Dermis blood vessel endothelial cell (primary cell): ENCODE measurements around the gene SLC25A5. TPM values are rescaled to one million over a fixed set of nuclear protein-coding genes. Genes with fewer than 3 reads are reported as not detected.
"Not testable (repeated sequence)": the region's sequence is repeated elsewhere in the genome, so short reads cannot be mapped to it uniquely, and the experiment has no call there.

Source experiments
- DNase-seq: peaks from one replicate; pipeline ENCODE4 v3.0.0; 2010
- total RNA-seq: library from RNA; depleted of rRNA; stranded (reverse); fragments of >200 nt; gene quantifications from 2 replicates; pipeline ENCODE4 v1.2.3, GENCODE V29; 2014

Gene SLC25A5
- total RNA-seq = 221 and 297 TPM in 2 replicates

DNA sequence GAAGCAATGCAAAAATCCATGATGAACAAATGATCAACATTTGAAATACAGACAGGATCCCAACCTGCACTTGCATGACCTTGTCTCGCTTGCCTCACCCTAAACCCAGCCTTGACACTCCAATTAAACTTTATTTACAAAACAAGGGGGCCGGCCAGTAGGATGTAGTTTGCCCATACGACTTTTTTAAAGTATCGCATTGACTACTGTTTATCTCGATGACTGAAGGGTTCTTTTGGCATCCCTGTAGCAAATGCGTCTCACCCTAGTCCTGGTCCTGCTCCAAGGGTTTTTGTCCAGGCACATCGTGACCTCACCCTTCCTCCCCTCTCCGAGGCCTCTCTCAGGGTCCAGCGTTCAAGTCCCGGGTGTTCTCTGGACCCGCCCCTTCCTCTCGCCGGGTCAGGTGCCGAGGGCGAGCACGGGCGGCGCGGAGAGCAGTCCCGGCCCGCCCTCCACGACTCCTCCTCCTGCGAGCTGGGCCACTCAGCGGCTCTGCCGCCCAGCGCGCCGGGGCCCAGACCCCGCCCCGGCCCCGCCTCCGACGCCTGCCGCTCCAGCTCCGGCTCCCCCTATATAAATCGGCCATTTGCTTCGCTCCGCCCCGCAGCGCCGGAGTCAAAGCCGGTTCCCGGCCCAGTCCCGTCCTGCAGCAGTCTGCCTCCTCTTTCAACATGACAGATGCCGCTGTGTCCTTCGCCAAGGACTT, at the start of gene SLC25A5:
SLC25A5 (plus strand) TSS at position 603 of the 709 bp plus-strand sequence; CDS start at position 675, 72 bp downstream.
- peak; percentile 85 for DNase-seq

DNA sequence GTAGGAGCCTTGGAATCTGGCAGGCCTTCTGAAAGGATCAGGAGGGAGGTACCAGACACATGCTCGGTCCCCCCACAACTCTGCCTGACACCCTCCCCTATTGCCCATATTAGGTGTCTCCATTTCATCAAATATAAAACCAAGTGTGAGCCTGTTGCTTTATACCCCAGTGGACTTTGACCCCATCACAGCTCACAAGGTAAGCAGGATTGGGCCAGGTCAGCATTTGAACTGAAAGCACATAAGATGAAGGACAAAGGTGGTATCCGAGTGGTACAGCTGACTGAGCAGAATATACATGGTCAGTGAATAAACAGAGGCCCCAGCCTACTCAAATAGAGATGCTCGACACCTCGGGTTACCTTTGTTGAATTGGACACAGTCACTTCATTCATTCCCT, 49.1 kb upstream of the SLC25A5 start:
- DNase-seq = no peak

DNA sequence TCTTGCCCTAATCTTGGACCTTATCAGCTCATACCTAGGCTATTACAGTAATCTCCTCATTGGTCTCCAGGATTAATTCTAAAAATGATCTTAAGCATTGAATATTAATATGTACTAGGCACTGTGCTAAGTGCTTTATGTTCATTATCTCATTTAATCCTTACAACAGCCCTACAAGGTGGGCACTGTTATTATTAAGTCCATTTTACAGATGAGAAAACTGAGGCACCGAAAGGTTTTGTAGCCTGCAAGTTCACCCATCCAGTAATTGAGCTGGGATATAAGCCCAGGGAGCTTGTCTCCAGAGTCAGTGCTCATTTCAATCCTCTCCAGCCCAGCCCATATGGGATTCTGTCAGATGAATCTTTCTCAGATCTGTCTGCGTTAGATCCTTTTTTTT, 48.3 kb upstream of the SLC25A5 start:
- no peak for DNase-seq

DNA sequence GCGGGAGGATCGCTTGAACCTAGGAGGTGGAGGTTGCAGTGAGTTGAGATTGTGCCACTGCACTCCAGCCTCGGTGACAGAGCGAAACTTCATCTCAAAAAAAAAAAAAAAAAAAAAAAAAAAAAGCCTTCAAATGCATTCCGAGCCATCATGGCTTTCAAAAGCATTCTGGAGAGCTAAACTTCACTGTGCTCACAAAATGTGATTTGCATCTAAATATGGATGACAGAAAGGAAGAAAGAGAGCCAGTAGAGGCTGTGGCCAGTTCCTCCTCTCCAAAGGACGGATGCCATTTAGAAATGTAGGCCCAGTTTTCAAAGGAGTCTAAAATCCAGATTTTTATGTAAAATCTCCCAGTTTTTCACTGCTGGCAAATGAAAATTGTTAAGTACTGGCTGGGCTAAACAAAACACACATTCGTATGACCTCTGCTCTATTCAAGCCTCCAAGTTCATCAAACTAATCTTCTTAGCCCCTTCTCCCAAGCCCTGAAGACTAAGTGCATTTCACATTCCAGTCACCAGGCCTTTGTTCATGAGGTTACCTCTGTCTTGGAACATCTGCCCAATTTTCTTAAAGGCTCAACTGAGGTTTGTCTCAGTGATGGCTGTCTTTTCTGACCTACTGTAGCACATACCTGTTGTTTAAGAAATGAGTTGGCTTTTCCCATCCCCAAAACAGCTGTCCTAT, 47.1 kb upstream of the SLC25A5 start:
- no peak for DNase-seq

DNA sequence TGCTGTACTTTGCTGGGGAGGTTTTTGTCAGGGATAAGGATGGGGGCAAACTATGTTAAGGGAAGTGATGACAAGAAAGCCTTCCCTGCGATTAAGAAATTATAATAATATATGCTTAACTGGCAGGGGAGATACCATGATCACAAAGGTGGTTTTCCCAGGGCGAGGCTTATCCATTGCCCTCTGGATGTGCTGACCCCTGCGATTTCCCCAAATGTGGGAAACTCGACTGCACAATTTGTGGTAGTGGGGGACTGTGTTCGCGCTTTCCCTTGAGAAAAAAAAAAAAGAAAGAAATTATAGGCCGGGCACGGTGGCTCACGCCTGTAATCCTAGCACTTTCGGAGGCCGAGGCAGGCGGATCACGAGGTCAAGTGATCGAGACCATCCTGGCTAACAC, 44.6 kb upstream of the SLC25A5 start:
- DNase-seq = no peak

DNA sequence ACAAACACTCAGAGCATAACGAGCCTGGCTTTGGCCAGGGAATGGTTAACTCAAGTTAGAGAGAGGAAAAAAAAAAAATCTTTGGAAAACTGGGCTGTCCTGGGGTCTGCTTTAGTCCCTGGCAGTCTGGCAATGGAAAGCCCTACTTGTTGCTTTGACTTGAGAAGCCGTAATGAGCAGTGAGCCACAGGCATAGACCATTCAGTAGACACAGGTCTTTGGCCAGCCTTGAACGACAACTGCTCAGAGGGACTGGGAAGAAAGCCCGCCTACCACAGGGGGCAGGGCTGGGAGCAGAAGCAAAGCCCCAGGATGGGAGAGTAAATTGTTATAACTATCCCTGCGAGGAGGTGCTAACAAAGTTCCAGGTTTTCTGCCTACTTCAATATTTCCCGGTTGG, 43.2 kb upstream of the SLC25A5 start:
- no peak for DNase-seq

DNA sequence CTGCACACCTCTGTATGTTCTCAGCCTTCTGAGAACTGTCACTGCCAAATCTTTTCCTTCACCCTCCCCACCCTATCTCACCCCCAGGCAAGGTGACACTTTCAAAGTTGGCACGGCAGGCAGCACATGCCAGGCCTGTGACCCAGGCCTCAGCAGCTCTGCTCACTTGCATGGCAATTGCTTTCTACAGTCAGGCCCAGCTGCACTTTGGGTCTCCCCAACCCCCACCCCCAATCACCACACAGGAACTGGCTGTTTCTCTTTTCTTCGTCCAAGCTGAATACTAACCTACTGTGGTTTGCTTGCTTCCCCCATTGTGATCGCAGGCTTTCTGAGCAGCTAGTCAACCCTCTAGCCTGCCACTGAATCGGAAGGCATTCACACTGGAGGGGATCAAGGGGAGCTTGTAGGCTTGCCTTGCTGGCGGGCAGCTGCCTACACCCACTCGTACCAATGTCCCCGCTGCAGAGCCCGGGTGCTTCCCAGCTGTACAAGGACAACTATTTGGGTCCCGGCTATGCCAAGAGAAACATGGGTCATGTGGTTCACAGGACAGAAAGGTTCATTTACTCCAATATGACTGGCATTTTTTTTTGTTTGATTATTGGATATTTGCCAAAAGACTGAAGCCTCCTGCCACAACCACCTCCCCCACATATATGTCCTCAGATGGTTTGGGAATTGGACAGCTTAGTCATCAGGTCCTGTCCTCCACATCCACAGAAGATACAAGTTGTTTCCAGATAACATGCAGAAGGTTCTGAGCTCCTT, 41.0 kb upstream of the SLC25A5 start:
- peak; percentile 8 for DNase-seq

DNA sequence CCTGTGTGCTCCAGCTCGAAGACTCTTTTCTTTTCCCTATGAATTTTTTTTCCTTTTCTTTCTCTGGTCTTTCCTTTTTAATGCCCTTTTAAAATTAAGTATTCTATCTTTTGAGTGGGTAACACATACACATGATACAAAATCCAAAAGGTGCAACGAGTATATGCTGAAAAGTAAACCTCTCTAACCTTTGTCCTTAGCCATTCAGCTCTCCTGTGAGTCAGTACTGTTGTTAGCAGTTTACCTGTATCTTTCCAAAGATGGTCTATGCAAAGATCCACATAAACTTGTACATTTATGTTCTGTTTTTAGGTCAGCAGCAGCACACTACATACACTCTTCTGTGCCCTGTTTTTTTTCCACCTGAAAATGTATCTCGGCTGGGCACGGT, 40.5 kb upstream of the SLC25A5 start:
- DNase-seq = no peak

DNA sequence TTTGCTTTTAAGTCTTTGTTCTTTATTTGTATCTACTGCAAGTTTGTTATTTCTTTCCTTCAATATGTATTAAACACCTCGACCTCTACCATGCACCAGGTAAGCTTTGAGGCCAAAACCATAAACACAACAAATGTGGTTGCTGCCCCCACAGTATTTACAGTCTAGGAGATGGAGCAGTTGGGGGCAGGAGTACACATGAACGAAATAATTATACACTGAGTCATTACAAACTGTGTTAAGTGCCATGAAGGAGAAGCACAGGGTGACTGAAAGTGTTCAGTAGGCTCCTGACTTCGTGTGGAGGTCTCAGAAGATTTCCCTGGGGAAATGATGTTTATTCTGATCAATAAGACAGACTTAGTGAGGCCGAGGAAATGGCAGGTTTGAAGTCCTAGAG, 38.8 kb upstream of the SLC25A5 start:
- no peak for DNase-seq

DNA sequence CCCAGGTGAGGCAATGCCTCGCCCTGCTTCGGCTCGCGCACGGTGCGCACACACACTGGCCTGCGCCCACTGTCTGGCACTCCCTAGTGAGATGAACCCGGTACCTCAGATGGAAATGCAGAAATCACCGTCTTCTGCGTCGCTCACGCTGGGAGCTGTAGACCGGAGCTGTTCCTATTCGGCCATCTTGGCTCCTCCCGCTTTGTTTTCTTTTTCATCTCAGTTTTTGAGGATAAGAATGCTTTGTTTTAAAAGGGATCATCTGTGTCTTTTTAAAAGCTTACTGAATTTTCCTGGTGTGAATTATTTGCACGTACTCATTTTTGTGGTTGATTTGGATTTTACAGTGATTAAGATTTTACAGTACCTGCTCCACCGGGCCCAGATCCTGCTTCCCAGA, 26.9 kb upstream of the SLC25A5 start:
- not testable (repeated sequence) for DNase-seq

DNA sequence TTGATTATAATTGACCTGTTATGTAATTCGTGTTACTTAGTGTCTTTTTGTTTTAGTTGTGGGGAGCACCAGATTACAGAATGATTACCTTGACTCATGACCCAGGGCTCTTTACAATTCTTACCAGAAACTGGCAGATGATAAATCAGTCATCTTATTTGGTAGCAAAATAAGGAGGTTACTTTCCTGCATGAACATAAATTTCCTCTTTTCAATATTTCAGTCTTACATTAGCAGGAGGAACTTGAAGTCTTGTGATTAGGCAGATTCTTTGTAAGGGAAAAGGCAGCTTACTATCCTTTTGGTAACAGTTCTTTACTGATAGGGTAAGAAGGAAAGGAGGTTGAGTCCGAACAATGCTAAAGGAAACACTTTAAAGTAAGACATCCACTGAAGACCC, 26.0 kb upstream of the SLC25A5 start:
- no peak for DNase-seq

DNA sequence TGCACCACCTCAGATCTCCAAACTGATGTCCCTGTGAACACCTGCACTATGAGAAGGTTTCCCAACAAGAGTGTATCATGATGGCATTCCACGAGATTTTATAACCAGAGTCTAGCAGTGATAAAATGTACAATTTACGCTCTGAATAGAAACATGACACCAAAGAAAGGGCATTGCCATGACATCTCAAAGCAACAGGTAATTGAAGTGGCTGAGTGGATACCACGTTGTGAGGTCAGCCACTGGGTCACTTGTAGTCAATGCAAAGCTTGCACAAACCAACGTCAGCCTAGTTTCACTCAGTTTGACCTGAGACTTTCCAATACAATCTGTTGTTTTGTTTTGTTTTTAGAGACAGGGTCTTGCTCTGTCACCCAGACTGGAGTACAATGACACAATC, 15.0 kb upstream of the SLC25A5 start:
- no peak for DNase-seq

DNA sequence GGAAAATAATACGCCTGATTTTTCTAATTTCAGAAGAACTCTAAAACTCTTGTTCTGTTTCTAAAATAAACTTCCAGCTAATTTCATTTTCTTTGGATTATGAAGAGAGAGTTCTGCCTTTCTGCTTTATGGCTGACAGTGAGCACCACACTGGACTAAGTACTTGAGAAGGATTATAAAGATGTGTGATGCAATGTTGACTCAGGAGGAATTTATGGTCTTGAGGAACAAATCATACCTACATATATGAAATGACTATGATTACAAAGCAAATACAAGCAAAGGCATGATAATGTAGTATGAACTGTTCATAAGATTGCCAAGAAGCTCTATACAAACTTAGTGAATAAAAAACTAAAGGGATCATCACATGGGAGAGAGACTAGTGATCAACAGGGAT, 13.0 kb upstream of the SLC25A5 start:
- no peak for DNase-seq

DNA sequence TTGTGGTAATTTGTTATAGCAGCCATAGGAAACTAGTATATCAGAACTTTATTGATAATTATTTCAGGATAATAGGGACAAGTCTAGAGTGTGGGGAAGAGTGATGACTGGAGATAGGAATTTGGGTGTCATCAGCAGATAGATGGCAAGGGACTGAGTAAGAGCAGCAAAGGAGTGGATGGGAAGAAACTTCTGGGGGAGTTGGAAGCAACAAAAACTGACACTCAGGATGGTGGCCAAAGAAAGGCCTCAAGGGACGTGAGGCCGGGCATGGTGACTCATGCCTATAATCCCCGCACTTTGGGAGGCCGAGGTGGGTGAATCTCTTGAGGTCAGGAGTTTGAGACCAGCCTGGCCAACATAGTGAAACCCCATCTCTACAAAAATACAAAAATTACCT, 9.1 kb upstream of the SLC25A5 start:
- DNase-seq = no peak

DNA sequence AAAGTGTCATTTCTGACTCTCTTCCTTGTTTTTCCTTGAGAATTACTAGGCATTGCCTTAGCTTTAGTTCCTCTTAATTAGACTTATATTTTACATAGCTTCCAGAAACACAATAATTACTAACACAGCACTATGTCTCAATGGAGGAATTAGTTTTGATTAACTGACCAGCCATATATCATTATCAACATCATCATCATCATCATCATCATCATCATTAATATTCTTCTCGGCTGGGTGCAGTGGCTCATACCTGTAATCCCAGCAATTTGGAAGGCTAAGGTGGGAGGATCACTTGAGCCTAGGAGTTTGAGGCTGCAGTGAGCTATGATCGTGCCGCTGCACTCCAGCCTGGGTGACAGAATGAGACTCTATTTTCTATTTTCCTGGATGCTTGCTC, 2.7 kb upstream of the SLC25A5 start:
- DNase-seq = no peak

DNA sequence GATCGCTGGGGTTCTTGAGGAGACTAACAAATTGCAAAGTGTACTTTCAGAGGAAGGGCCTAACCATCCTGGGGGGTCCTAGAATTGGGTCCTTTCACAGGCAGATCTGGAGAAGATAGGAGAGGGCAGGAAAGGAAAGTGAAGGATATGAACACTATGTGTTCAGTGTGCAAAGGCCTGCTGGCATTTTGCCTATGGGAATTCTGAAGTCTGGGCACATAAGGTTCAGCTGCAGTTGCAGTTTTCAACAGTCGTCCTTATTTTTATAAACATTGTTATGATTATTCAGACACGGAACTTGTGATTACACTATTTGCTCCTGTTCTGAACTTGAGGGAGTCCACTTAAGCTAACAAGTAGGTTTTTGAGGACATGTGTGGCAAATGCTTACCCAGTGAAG, 1.3 kb upstream of the SLC25A5 start:
- no peak for DNase-seq

DNA sequence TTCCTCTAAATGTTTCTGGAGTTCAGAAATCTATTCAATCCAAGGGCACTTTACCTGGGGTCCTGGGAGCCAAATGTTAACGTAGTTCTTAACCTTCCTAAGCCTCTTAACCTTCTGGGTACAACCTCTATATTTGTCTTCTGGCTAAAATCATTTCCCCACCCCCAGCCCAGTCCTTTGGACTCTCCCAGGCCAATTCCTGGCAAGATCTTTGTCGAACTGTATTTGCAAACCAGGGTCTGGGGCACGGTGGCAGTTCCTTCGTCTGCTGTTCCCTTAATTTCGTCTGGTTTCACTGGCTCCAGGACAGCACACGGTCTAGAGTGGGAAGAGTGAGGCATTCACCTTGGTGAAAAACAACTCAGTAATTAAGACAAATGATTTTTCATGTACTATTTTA, 811 bp upstream of the SLC25A5 start:
- no peak for DNase-seq

DNA sequence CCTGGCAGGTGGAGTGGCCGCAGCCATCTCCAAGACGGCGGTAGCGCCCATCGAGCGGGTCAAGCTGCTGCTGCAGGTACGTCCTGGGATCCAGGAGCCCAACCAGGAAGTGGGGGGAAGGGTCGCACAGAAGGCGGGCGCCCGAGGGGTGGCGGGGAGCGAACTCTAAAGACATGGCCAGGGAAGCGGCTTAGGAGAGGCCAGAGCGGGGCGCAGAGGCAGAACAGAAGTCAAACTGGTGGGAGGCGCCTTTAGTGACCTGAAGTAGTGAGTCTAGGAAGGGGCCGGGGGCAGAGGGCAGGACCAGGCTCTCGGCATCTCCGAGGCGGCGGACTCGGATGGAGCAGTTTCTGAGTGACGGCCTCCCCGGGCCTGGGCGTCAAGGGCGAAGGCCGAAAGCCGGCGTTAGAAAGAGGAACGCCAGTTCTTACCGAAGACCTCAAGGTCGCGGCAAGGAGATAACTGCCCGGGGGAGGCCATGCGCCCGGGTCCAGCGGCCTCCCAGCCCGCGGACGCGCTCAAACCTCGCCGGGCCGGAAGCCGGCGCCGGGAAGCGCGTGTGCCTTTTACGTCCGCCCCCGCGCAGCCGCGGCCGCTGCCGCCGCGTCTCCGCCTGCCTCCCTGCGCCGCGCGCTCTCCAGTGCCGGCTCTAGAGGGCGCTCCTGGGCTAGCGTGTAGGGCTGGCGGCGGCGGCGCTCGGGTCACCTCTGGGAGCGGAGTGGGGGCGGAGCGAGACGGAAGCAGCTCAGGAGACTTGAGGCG, 488 bp downstream of the SLC25A5 start:
- peak; percentile 86 for DNase-seq

DNA sequence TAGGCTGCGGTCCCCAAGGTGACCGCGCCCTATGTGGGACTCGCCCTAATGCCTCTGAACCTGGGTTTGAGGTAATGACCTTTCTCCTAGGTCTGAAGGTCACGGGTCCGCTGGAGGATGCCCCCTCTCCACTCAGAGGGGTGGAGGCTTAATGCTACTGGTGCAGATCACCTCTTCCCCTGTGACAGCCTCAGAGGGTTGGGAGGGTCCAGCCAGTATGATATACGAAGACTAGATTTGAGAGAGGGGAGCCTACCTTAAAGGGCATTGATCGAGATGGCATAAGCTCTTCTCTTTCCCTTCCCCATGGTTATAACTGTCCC, 1.0 kb downstream of the SLC25A5 start:
- no peak for DNase-seq

DNA sequence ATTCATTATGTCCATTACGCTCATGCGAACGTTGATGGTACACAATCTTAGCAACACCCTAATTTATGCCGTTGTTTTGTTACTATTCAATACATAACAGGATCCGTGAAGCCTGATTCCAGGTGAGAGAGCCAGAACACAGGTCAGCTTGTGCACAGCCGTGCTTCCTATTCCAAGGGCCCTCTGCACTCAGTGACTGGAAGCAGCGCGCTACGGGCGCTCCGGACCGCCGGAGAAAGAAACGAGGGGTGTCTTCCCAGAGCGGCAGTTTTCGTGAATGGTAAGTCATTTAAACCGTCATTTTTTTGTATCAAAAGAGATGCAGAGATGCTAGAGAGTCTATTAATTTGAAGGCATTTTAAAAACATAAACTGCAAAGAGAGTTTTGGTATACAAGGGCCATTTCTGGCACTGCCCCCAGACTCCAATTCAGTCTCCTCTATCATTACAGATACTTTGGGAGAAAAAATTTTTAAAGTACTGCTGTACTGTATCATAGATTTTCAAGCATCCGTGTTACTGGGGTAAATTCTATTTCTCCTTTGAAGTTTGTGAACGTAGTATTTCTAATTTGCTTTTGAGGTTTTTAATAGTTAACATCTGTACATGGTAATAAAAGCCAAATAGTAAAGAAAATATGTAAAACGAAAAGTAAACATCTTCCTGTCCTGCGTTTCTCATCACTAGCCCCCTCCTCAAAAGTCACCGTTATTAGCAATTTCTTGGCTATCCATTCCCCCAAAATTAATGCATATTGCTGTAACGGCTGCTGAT, 6.6 kb downstream of the SLC25A5 start:
- DNase-seq = no peak

DNA sequence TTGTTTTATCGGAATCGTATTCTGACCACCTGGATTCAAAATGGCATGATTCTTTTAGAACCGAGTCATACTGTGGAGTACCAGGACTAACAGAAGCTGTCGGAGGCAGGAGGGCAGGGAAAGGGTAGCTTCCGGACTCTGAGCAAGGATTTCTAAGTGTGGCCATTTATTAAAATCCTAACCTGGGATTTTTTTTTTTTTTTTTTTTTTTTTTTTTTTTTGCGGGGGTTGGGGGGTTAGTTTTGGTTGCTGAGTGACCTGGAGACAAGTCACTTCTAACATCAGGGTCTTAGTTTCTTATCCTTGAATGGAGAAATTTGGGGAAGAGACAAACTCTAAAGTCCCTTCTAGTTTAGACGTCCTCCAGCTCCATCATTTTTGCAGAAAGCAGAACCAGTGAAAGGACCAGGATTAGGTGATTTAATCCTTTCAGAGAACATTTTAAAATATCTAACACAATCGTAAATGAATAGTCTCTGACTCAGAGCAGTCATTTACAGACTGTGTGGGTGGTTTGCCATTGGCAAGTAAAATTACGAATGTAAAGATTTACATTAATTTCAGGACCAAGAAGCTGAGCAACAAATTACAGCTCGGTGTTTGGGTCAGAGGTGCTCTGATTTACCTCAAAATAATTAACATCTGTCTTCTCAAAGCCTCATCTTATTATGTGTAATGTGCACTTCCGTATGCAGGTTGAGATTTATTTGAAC, 7.3 kb downstream of the SLC25A5 start:
- no peak for DNase-seq

DNA sequence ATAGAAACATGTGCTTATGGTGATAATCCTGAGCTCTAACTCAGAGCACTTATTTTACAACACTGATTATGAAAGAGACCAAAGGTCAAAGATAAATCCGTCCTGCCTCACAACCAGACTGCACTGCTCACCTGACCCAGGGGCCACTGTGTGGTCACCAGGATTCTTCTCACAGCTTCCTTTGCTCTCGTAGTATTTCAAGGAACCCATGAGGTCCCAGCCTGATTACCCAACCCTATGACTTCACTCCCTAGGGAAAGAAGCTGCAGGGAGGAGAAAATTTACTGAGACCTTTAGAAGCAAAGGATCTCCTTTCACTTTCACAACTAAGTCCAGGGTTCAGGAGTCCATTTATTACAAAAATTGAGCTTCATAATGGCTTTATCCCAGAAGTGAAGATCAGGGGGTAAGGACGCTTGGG, 9.6 kb downstream of the SLC25A5 start:
- no peak for DNase-seq
